GM23248 (cell line): Measurements from ENCODE around the gene CDK7. TPM values are rescaled to one million over a fixed set of nuclear protein-coding genes. Genes with fewer than 3 reads are reported as not detected.

Experiments used
- DNase-seq: peaks from one replicate; pipeline ENCODE4 v3.0.0-alpha.2; 2015
- H2AFZ ChIP-seq: fragments of 200-600 bp; sonication (generic); 2 replicates; pipeline ENCODE4 v1.6.1; 2016; ENCODE audit warnings: antibody characterized with exemption
- H3F3A ChIP-seq: fragments of 200-600 bp; sonication (generic); 2 replicates; pipeline ENCODE4 v1.6.1; 2016; ENCODE audit warnings: mild to moderate bottlenecking, antibody characterized with exemption, mixed run types; ENCODE audit not compliant: insufficient read depth
- H3K27ac ChIP-seq: fragments of 200-600 bp; sonication (generic); 2 replicates; pipeline ENCODE4 v1.5.1; 2016; ENCODE audit warnings: mild to moderate bottlenecking
- H3K27me3 ChIP-seq: fragments of 200-600 bp; sonication (generic); replicated peaks from 2 replicates; pipeline ENCODE4 v1.6.1; 2016; ENCODE audit warnings: mild to moderate bottlenecking; ENCODE audit not compliant: insufficient read depth
- H3K36me3 ChIP-seq: fragments of 200-600 bp; sonication (generic); 2 replicates; pipeline ENCODE4 v1.6.1; 2016; ENCODE audit warnings: low read depth, mild to moderate bottlenecking
- H3K4me1 ChIP-seq: fragments of 200-600 bp; sonication (generic); 2 replicates; pipeline ENCODE4 v1.6.1; 2016; ENCODE audit warnings: mild to moderate bottlenecking; ENCODE audit not compliant: insufficient read depth
- H3K4me2 ChIP-seq: fragments of 200-600 bp; sonication (generic); one replicate; pipeline ENCODE4 v1.6.1; 2016; ENCODE audit warnings: mild to moderate bottlenecking; ENCODE audit not compliant: unreplicated experiment
- H3K4me3 ChIP-seq: fragments of 200-600 bp; sonication (generic); 2 replicates; pipeline ENCODE4 v1.5.1; 2016; ENCODE audit warnings: mild to moderate bottlenecking
- H3K79me2 ChIP-seq: fragments of 200-600 bp; sonication (generic); 2 replicates; pipeline ENCODE4 v1.6.1; 2016; ENCODE audit warnings: mild to moderate bottlenecking; ENCODE audit not compliant: insufficient read depth
- H3K9ac ChIP-seq: fragments of 200-600 bp; sonication (generic); 2 replicates; pipeline ENCODE4 v1.6.1; 2016; ENCODE audit warnings: mild to moderate bottlenecking
- H3K9me2 ChIP-seq: fragments of 200-600 bp; sonication (generic); 2 replicates; pipeline ENCODE4 v1.6.1; 2016; ENCODE audit warnings: mixed run types, mild to moderate bottlenecking, moderate library complexity; ENCODE audit not compliant: insufficient read depth
- H3K9me3 ChIP-seq: fragments of 200-600 bp; sonication (generic); one replicate; pipeline ENCODE4 v1.6.1; 2017; ENCODE audit warnings: low read depth
- H4K20me1 ChIP-seq: fragments of 200-600 bp; sonication (generic); 2 replicates; pipeline ENCODE4 v1.6.0; 2016; ENCODE audit not compliant: insufficient read depth
- EZH2 ChIP-seq: fragments of 200-600 bp; sonication (generic); IDR thresholded peaks from 2 replicates; pipeline ENCODE4 v1.6.1; 2018; ENCODE audit warnings: antibody characterized with exemption, mild to moderate bottlenecking; ENCODE audit not compliant: insufficient read depth, poor library complexity, severe bottlenecking
- EZH2phosphoT487 ChIP-seq: fragments of 200-600 bp; sonication (generic); IDR thresholded peaks from 2 replicates; pipeline ENCODE4 v1.6.1; 2018; ENCODE audit warnings: antibody characterized with exemption, moderate library complexity, mild to moderate bottlenecking, low read depth; ENCODE audit not compliant: insufficient read depth
- WGBS, 2 experiments: methylation state at CpG; one replicate each; pipeline ENCODE4 v1.1.6; 2015 to 2017; ENCODE audit warnings: low lambda C conversion rate in 2 of 2, low coverage in 1 of 2; ENCODE audit errors: missing lambda C conversion rate in 2 of 2; 5-methylcytosine and 5-hydroxymethylcytosine counted together
- in situ Hi-C: fragments of 300-500 bp; cut with MboI; formaldehyde crosslinking; loops from 2 replicates; pipeline ENCODE4 v1.15.0; 2020
- polyA plus RNA-seq: library from polyadenylated mRNA; unstranded; fragments of >200 nt; fragmentation: Nextera tagmentation; extraction: Ambion mirVana; gene quantifications from 2 replicates; pipeline ENCODE4 v1.2.1, GENCODE V29; 2016
- total RNA-seq: library from RNA; depleted of rRNA; stranded (reverse); fragments of >200 nt; shearing (Covaris generic); gene quantifications from 2 replicates; pipeline ENCODE4 v1.2.3, GENCODE V29; 2014

CDK7 gene
- total and polyA plus RNA-seq, 2 experiments from 2014 or later = 55.7 to 60.4 TPM

- DNase-seq = peak; percentile 16
- Histone ChIP-seq H4K20me1 (no peaks in the 10 kb centered on the region), H3K27me3 (no peaks in the 10 kb centered on the region), H3K9ac (no peak overlapping the region), H3K79me2 (no peaks in the 10 kb centered on the region), H2AFZ (no peak overlapping the region), H3K9me2 (no peaks in the 10 kb centered on the region), H3F3A (0 out of 2 replicates have a peak, but pooled peaks cover 5% of the 10 kb centered on the region), H3K27ac (no peak overlapping the region), H3K9me3 (no peaks in the 10 kb centered on the region), H3K4me1 (peaks cover 11% of the 10 kb centered on the region; the same call in 1 of the 2 replicates), H3K4me2 (peak overlapping the region; percentile 3), H3K4me3 (no peak overlapping the region), H3K36me3 (no peaks in the 10 kb centered on the region)
- TF ChIP-seq EZH2 (no peak), EZH2phosphoT487 (no peak)
- WGBS, 2 experiments = 94 to 96% methylated on average over 1 of the region's 1 CpG
- in situ Hi-C loops = no loop called here
Observed at GRCh38 chr5:69202497-69202896, 32.2 kb upstream of the CDK7 start.

DNA sequence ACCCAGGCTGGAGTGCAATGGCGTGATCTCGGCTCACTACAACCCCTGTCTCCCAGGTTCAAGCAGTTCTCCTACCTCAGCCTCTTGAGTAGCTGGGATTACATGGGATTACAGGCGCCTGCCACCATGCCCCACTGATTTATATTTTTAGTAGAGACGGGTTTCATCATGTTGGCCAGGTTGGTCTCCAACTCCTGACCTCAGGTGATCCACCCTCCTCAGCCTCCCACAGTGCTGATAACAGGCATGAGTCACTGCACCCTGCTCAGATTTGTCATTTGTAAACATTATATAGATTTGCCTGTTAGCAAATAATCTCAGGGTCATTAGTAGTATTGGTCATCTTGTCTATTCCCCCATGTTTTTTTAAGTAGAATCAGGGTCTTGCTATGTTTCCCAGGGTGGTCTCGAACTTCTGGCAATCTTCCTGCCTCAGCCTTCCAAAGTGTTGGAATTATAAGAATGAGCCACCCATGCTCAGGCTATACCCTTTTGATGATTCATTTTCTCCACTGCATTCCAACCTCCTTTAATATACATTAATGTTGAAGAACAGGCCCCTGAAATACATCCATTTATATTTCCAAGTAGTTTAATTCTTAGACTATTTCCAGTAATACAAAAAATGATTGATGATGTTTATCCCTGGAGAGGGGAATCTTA is 28.0 kb upstream of the CDK7 start:
- WGBS, 2 experiments = 96 to 97% methylated on average over 5 of the region's 5 CpGs
- H3K9me3 ChIP-seq = no peaks in the 10 kb centered on the region
- no peaks in the 10 kb centered on the region for H3K27me3 ChIP-seq
- peak; percentile 6 for DNase-seq
- peaks cover 19% of the 10 kb centered on the region for H3K4me1 ChIP-seq
- no peak overlapping the region for H3K27ac ChIP-seq
- no peak overlapping the region for H3K4me3 ChIP-seq
- in situ Hi-C loops = no loop called here
- H3K9ac ChIP-seq = no peak overlapping the region
- H3K36me3 ChIP-seq = no peaks in the 10 kb centered on the region
- H3K79me2 ChIP-seq = no peaks in the 10 kb centered on the region
- no peak overlapping the region for H2AFZ ChIP-seq
- no peaks in the 10 kb centered on the region for H3K9me2 ChIP-seq
- no peak overlapping the region for H3K4me2 ChIP-seq
- no peaks in the 10 kb centered on the region for H4K20me1 ChIP-seq
- TF ChIP-seq EZH2 (no peak), EZH2phosphoT487 (no peak)
- 0 out of 2 replicates have a peak, but pooled peaks cover 5% of the 10 kb centered on the region for H3F3A ChIP-seq

DNA sequence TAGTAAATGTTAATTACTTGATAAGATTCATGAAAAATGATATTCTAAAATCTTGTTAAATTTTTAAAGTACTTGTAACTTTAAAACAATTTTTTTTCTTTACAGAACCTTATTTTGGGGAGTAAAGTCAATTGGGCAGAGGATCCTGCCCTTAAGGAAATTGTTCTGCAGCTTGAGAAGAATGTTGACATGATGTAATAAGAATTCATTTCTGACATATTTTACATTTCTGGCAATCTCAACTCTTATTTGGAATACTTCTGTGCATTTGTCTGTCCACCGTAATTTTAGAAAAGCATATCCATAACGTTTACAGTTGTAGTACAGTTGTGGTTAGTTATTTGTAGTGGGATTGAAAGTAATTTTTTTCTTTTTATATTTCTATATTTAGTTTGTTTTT is 25.1 kb upstream of the CDK7 start:
- 43 to 46% methylated on average over 2 of the region's 2 CpGs for WGBS, 2 experiments
- no peak overlapping the region for H3K27ac ChIP-seq

DNA sequence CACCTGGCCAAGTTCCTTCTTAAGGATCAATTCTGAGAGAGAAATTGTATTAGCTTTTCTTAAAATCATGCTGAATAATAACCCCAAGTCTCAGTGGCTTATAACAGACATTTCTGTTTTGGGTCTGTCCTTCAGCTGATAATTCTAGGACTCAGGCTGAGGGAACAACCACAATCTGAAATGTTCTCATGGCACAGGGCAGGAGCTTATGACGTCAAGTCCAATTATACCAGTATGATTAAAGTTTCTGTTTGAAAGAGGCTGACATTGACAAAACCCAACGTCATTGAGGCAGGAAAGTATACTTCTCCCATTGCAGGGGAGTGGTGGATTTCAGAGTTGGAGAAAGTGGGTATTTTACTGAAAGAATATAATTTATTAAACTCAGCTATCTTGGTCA is 23.5 kb upstream of the CDK7 start:
- Histone ChIP-seq H4K20me1 (no peaks in the 10 kb centered on the region), H3F3A (0 out of 2 replicates have a peak, but pooled peaks cover 7% of the 10 kb centered on the region), H3K4me3 (no peak overlapping the region), H3K27me3 (no peaks in the 10 kb centered on the region), H3K4me2 (no peak overlapping the region), H2AFZ (no peak overlapping the region), H3K36me3 (no peaks in the 10 kb centered on the region), H3K9me2 (no peaks in the 10 kb centered on the region), H3K4me1 (peaks cover 21% of the 10 kb centered on the region), H3K27ac (no peak overlapping the region), H3K9me3 (no peaks in the 10 kb centered on the region), H3K79me2 (no peaks in the 10 kb centered on the region), H3K9ac (no peak overlapping the region)
- WGBS, 2 experiments = 96 to 99% methylated on average over 2 of the region's 2 CpGs
- no peak for DNase-seq
- in situ Hi-C loops = no loop called here
- TF ChIP-seq EZH2phosphoT487 = no peak
- no peak for TF ChIP-seq EZH2

More for the DNA sequence above, 25.1 kb upstream of the CDK7 start:
- peak overlapping the region; percentile 57; the same call in 1 of the 2 replicates for H2AFZ ChIP-seq
- no peak overlapping the region for H3K4me3 ChIP-seq
- H3K36me3 ChIP-seq = no peaks in the 10 kb centered on the region
- H3K9ac ChIP-seq = no peak overlapping the region
- peak; percentile 17 for DNase-seq
- H3K9me3 ChIP-seq = no peaks in the 10 kb centered on the region
- no peaks in the 10 kb centered on the region for H3K27me3 ChIP-seq
- H4K20me1 ChIP-seq = no peaks in the 10 kb centered on the region
- in situ Hi-C loops = no loop called here
- TF ChIP-seq EZH2 (no peak), EZH2phosphoT487 (no peak)
- H3K4me2 ChIP-seq = no peak overlapping the region
- H3K4me1 ChIP-seq = peaks cover 21% of the 10 kb centered on the region
- H3K9me2 ChIP-seq = no peaks in the 10 kb centered on the region
- 0 out of 2 replicates have a peak, but pooled peaks cover 7% of the 10 kb centered on the region for H3F3A ChIP-seq
- no peaks in the 10 kb centered on the region for H3K79me2 ChIP-seq
